Loucy (cell line): ENCODE measurements around the gene ZNF70.

ENCODE experiments used
- CTCF ChIP-seq: fragments of 200-600 bp; sonication (generic); conservative IDR thresholded peaks from 2 replicates; pipeline ENCODE4 v1.5.1; 2014; ENCODE audit warnings: mild to moderate bottlenecking, antibody characterized with exemption, low read length
- EZH2phosphoT487 ChIP-seq: fragments of 200-600 bp; IDR thresholded peaks from 2 replicates; pipeline ENCODE4 v1.6.1; 2018; ENCODE audit warnings: antibody characterized with exemption, mild to moderate bottlenecking, moderate library complexity, borderline replicate concordance

- TF ChIP-seq CTCF (no peak), EZH2phosphoT487 (no peak)
Measured at GRCh38 chr22:23752090-23752691, 1.3 kb upstream of the ZNF70 start.
